Measurements from ENCODE around the gene PLPPR1.
"Not testable (repeated sequence)": the region's sequence is repeated elsewhere in the genome, so short reads cannot be mapped to it uniquely, and the experiment has no call there.

PLPPR1 gene

DNA sequence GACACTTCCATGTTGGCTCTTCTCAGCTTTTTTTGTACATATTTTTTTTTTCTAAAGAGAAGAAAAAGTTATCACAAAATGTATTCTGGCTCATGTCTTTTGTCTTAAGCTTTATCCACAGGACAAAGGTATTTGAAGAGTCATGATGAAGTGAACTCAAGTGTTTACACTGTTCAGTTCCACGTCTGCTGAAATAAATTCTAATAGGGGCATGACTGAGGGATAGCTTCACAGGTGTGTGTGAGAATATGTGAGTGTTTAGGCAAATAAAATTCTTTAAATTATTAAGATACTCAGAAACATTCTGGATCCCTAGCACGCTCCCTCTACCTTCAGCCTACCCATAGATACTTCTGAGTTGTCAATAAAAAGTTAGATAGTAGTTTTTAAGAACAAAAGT lies 296.5 kb downstream of the PLPPR1 start:
- DNase-seq (ENCODE audit: low spot score in 2 of 2) (no peak), ATAC-seq (replicated peaks; ENCODE audit: extremely low read depth, poor library complexity, severe bottlenecking) (no peak)
- H3K4me1 Mint-ChIP-seq = no peaks in the 10 kb centered on the region
- H3K36me3 Mint-ChIP-seq (ENCODE audit: insufficient read depth) = no peaks in the 10 kb centered on the region
- H3K4me3 Mint-ChIP-seq = no peak overlapping the region
- peaks cover 39% of the 10 kb centered on the region for H3K27me3 Mint-ChIP-seq
- H3K9me3 Mint-ChIP-seq = peaks cover 12% of the 10 kb centered on the region
- no peak overlapping the region for H3K27ac Mint-ChIP-seq (ENCODE audit: low read depth)

DNA sequence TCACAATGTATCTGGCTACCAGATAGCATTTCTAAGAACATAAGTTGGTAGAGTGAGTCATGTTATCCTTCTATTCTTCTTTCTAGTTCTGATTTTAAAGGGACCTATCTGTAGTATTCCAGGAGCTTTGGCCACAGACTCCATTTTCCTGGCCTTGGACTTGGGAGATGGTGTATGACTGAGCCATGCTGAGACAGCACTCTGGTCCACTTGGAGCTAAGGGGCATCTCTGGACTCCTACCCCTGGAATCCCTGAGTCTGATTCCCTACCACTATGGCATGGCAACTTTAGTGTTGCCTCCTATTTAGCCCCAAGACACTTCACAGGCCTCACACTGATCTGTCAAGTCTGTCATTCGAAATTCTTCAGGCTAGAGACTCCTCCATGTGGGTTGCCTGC lies 297.5 kb downstream of the PLPPR1 start:
- Mint-ChIP-seq H3K4me3 (no peak overlapping the region), H3K27ac (ENCODE audit: low read depth) (no peak overlapping the region), H3K9me3 (peaks cover 12% of the 10 kb centered on the region), H3K4me1 (no peaks in the 10 kb centered on the region), H3K27me3 (peaks cover 43% of the 10 kb centered on the region), H3K36me3 (ENCODE audit: insufficient read depth) (no peaks in the 10 kb centered on the region)
- DNase-seq (ENCODE audit: low spot score in 2 of 2) (no peak), ATAC-seq (replicated peaks; ENCODE audit: extremely low read depth, poor library complexity, severe bottlenecking) (no peak)

- H3K27ac Mint-ChIP-seq (ENCODE audit: low read depth) = no peak overlapping the region
- peaks cover 43% of the 10 kb centered on the region for H3K27me3 Mint-ChIP-seq
- ATAC-seq (replicated peaks; ENCODE audit: extremely low read depth, poor library complexity, severe bottlenecking) (no peak), DNase-seq (ENCODE audit: low spot score in 2 of 2) (no peak)
- no peak overlapping the region for H3K4me3 Mint-ChIP-seq
- no peaks in the 10 kb centered on the region for H3K4me1 Mint-ChIP-seq
- peaks cover 12% of the 10 kb centered on the region for H3K9me3 Mint-ChIP-seq
- no peaks in the 10 kb centered on the region for H3K36me3 Mint-ChIP-seq (ENCODE audit: insufficient read depth)
These were observed 298.0 kb downstream of the PLPPR1 start for GRCh38 chr9:101326501-101326900.

DNA sequence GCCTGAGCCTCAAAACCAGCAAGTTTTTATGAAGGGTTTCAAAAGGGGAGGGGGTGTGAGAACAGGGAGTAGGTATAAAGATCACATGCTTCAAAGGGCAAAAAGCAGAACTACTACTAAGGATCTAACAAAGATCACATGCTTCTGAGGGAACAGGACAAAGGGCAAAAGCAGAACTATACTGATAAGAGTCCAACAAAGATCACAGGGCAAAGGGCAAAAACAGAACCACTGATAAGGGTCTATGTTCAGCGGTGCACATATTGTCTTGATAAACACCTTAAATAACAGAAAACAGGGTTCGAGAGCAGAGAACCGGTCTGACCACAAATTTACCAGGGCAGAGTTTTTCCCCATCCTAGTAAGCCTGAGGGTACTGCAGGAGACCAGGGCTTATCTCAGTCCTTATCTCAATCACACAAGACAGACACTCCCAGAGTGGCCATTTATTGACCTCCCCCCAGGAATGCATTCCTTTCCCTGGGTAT lies 298.9 kb downstream of the PLPPR1 start:
- not testable (repeated sequence) for H3K4me1 Mint-ChIP-seq; H3K27ac Mint-ChIP-seq (ENCODE audit: low read depth); DNase-seq (ENCODE audit: low spot score in 2 of 2); H3K36me3 Mint-ChIP-seq (ENCODE audit: insufficient read depth); H3K4me3 Mint-ChIP-seq; ATAC-seq (replicated peaks; ENCODE audit: extremely low read depth, poor library complexity, severe bottlenecking)
- Mint-ChIP-seq H3K9me3 (peaks cover 12% of the 10 kb centered on the region), H3K27me3 (peaks cover 48% of the 10 kb centered on the region)

- ATAC-seq (replicated peaks; ENCODE audit: extremely low read depth, poor library complexity, severe bottlenecking) = no peak
- no peak for DNase-seq (ENCODE audit: low spot score in 2 of 2)
- H3K36me3 Mint-ChIP-seq (ENCODE audit: insufficient read depth) = no peaks in the 10 kb centered on the region
- peaks cover 35% of the 10 kb centered on the region for H3K27me3 Mint-ChIP-seq
- H3K4me3 Mint-ChIP-seq = no peak overlapping the region
- peaks cover 8% of the 10 kb centered on the region for H3K9me3 Mint-ChIP-seq
- H3K4me1 Mint-ChIP-seq = no peaks in the 10 kb centered on the region
- H3K27ac Mint-ChIP-seq (ENCODE audit: low read depth) = no peak overlapping the region
These were observed 303.8 kb downstream of the PLPPR1 start for GRCh38 chr9:101332362-101332761.

GRCh38 chr9:101333490-101333889 lies 305.0 kb downstream of the PLPPR1 start:
- no peak for DNase-seq (ENCODE audit: low spot score in 2 of 2)
- Mint-ChIP-seq H3K9me3 (peaks cover 3% of the 10 kb centered on the region), H3K27ac (ENCODE audit: low read depth) (no peak overlapping the region), H3K27me3 (peaks cover 31% of the 10 kb centered on the region), H3K4me1 (no peaks in the 10 kb centered on the region), H3K4me3 (no peak overlapping the region), H3K36me3 (ENCODE audit: insufficient read depth) (no peaks in the 10 kb centered on the region)
- ATAC-seq (replicated peaks; ENCODE audit: extremely low read depth, poor library complexity, severe bottlenecking) = no peak

DNA sequence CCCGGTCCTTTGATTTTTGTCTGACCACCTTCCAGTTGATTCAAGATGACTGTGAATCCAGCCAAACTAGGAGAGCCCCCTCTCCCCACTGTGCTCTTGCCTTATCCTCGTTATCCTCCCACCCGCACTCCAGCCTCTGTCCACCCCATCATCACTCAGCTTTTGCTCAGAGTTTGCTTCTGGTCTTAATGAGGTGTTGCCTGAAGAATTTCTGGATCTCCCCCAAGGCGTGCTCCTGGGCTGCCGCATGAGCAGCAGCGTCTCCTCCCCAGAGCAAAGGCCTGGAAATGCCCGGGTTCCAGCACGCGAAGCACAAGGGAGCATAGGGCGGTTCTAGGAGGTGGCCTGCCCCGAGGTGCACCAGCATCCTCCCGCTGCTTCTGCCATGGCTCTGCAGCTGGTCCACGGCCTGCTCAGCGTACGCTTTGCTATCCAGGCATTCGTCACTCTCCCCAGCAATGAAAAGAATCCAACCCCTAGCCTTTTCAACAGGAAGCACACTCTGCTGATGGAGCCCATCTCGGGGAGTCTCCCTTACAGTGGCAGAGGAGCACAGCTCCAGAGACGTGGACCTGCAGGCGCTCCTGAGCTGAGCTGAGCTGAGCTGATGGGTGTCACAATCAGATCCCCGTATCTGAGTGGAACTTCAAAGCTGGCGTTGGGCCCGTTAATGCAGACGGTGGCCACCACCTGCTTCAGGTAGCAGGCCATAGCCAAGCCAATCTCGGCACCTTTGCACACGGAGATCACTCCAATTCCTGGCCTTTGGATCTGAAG lies 305.6 kb downstream of the PLPPR1 start:
- ATAC-seq (replicated peaks; ENCODE audit: extremely low read depth, poor library complexity, severe bottlenecking) (no peak), DNase-seq (ENCODE audit: low spot score in 2 of 2) (no peak)
- no peak overlapping the region for H3K27ac Mint-ChIP-seq (ENCODE audit: low read depth)
- H3K9me3 Mint-ChIP-seq = no peaks in the 10 kb centered on the region
- H3K36me3 Mint-ChIP-seq (ENCODE audit: insufficient read depth) = no peaks in the 10 kb centered on the region
- peaks cover 36% of the 10 kb centered on the region for H3K27me3 Mint-ChIP-seq
- H3K4me3 Mint-ChIP-seq = no peak overlapping the region
- no peaks in the 10 kb centered on the region for H3K4me1 Mint-ChIP-seq

DNA sequence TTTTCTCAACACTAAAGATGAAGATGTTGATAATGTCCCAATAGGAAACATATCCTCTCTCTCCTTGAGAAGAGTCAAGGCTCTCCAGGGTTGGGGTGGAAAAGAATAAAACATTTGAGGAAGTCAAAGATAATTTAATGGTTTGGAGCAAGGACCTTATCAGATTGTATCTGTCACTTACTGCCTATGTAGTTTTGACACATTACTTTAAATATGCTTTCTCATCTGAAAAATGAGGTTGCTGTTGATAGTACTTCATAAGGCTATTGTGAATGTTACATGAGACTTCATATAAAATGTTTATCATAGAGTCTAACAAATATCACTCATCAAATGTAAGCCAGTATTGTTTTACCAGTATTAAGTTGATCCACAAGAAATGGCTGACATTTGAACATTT lies 307.6 kb downstream of the PLPPR1 start:
- H3K36me3 Mint-ChIP-seq (ENCODE audit: insufficient read depth) = no peaks in the 10 kb centered on the region
- DNase-seq (ENCODE audit: low spot score in 2 of 2) (no peak), ATAC-seq (replicated peaks; ENCODE audit: extremely low read depth, poor library complexity, severe bottlenecking) (no peak)
- no peaks in the 10 kb centered on the region for H3K4me1 Mint-ChIP-seq
- H3K27ac Mint-ChIP-seq (ENCODE audit: low read depth) = no peak overlapping the region
- H3K27me3 Mint-ChIP-seq = peaks cover 42% of the 10 kb centered on the region
- no peak overlapping the region for H3K4me3 Mint-ChIP-seq
- H3K9me3 Mint-ChIP-seq = no peaks in the 10 kb centered on the region

DNA sequence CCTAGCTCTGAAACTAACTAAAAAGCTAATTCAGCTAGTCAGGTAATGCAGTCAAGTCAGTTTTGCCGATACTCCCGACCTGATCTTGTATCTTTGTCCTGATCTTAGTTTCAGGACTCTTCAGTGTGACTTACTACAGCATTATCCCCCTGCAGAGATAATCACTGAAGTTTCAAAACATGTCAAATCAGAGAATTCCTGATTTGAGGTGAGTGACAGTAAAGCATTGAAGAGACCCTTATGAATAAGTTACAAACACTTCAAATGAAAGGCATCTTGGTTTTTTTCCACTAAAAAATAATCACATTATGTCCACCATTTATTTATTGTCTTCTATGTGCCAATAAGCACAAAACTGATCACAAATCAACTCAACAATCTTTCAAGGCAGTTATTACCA lies 308.7 kb downstream of the PLPPR1 start:
- ATAC-seq (replicated peaks; ENCODE audit: extremely low read depth, poor library complexity, severe bottlenecking) (no peak), DNase-seq (ENCODE audit: low spot score in 2 of 2) (no peak)
- Mint-ChIP-seq H3K27me3 (peaks cover 33% of the 10 kb centered on the region), H3K9me3 (no peaks in the 10 kb centered on the region), H3K36me3 (ENCODE audit: insufficient read depth) (no peaks in the 10 kb centered on the region), H3K27ac (ENCODE audit: low read depth) (no peak overlapping the region), H3K4me3 (no peak overlapping the region), H3K4me1 (no peaks in the 10 kb centered on the region)

GRCh38 chr9:101341958-101342357 lies 313.4 kb downstream of the PLPPR1 start:
- Mint-ChIP-seq H3K27me3 (peaks cover 57% of the 10 kb centered on the region), H3K9me3 (no peaks in the 10 kb centered on the region), H3K27ac (ENCODE audit: low read depth) (no peak overlapping the region), H3K4me1 (no peaks in the 10 kb centered on the region), H3K36me3 (ENCODE audit: insufficient read depth) (no peaks in the 10 kb centered on the region), H3K4me3 (no peak overlapping the region)
- DNase-seq (ENCODE audit: low spot score in 2 of 2) (no peak), ATAC-seq (replicated peaks; ENCODE audit: extremely low read depth, poor library complexity, severe bottlenecking) (no peak)

DNA sequence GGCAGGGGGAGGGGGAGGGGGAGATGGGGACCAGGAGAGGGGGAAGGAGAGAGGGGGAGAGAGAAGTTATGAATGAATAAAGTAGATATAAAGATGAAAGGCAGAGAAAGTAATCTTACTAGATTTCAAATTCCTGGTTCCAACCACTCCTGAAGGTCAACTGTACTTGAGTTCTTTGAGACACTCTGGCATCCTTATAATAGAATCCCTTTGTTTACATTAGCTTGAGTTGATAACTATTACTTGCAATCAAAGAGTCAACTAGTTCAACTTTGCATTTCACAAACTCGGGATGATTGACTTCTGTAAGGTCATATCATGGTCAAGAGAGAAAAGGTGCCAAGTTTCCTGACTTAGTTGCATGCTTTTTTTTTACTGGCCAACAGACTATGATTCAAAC lies 314.1 kb downstream of the PLPPR1 start:
- Mint-ChIP-seq H3K4me1 (no peaks in the 10 kb centered on the region), H3K9me3 (no peaks in the 10 kb centered on the region), H3K4me3 (no peak overlapping the region), H3K36me3 (ENCODE audit: insufficient read depth) (no peaks in the 10 kb centered on the region), H3K27ac (ENCODE audit: low read depth) (no peak overlapping the region), H3K27me3 (peaks cover 60% of the 10 kb centered on the region)
- DNase-seq (ENCODE audit: low spot score in 2 of 2) (no peak), ATAC-seq (replicated peaks; ENCODE audit: extremely low read depth, poor library complexity, severe bottlenecking) (no peak)

DNA sequence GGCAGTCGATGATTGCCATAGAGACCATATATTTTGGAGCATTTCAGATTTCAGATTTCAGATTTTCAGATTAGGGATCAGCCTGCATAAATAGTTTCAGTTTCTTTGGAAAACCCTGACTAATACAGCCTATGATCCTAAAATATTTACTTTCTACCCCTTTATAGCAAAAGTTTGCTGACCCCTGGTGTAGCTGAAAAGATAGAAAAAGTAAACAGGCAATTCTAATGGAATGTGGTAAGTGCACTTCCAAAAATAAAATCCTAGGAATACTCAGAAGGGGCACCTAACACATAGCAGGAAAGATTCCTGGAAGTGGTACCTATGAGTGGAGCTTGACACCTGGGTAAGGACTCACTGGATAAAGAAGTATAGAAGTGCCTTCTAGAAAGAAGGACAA lies 321.8 kb downstream of the PLPPR1 start:
- peaks cover 27% of the 10 kb centered on the region for H3K27me3 Mint-ChIP-seq
- no peaks in the 10 kb centered on the region for H3K4me1 Mint-ChIP-seq
- H3K36me3 Mint-ChIP-seq (ENCODE audit: insufficient read depth) = no peaks in the 10 kb centered on the region
- DNase-seq (ENCODE audit: low spot score in 2 of 2) (no peak), ATAC-seq (replicated peaks; ENCODE audit: extremely low read depth, poor library complexity, severe bottlenecking) (no peak)
- H3K9me3 Mint-ChIP-seq = no peaks in the 10 kb centered on the region
- no peak overlapping the region for H3K27ac Mint-ChIP-seq (ENCODE audit: low read depth)
- no peak overlapping the region for H3K4me3 Mint-ChIP-seq

- ATAC-seq (replicated peaks; ENCODE audit: extremely low read depth, poor library complexity, severe bottlenecking) = no peak
- Mint-ChIP-seq H3K36me3 (ENCODE audit: insufficient read depth) (no peaks in the 10 kb centered on the region), H3K27me3 (peaks cover 12% of the 10 kb centered on the region), H3K27ac (ENCODE audit: low read depth) (no peak overlapping the region), H3K4me1 (no peaks in the 10 kb centered on the region), H3K4me3 (no peak overlapping the region), H3K9me3 (no peaks in the 10 kb centered on the region)
- DNase-seq (ENCODE audit: low spot score in 2 of 2) = no peak
These were observed 324.5 kb downstream of the PLPPR1 start for GRCh38 chr9:101352892-101353463.

Measured in central memory CD8-positive, alpha-beta T cell (primary cell).